ENCODE data around the gene MIPOL1.

Gene MIPOL1

DNA sequence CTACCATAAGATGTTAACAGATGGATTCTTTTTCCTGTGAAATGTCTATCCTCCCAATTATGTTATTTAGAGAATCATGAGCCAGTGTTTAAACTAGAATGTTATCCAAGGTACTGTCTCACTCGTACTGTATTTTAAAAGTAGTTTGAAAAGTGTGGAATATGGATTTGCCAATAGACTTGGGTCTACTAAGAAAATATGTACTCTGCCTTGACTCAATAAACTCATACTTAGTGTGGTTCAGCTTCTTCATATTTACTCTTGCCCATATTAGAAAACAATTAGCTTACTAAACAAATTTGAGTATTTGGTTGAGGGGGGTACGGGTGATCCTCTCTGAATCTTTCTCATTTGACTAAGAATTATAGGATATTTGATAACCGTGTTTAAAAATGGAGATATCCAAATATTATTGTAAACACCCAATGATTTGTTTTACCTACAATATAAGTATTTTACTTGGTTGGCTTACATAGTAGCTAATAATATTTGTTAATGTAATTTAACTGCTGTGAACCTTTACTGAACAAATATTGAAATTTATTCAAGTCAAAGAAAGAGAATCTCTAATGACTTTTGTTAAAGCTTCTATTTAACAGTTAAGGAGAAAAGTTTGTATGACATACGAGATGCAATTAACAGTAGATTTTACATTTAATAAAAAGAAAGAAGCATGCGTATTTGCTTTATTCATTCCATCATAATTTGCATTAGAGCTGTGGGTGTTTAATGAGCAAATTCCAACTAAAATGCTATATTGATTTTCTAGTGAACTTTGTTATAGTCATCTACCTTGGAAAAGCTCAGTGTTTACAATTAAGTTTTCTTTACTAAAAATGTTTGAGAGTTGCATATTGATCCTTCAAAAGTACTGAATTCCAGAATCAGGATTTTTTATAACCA, 81.2 kb downstream of the MIPOL1 start:
- Histone ChIP-seq H3K36me3 (ENCODE audit: control insufficient read depth in 2 of 2, insufficient read depth in 1 of 2, low read length in 2 of 2) (no peaks in the 10 kb centered on the region; a peak in 2 of 3 replicates), H3K27ac (ENCODE audit: extremely low read depth, low read depth, low read length) (no peak overlapping the region), H3K4me1 (ENCODE audit: control insufficient read depth, insufficient read depth, low read length) (no peaks in the 10 kb centered on the region), H3K4me3 (ENCODE audit: low read depth, low read length) (no peak overlapping the region), H3K9me3 (ENCODE audit: control insufficient read depth, insufficient read depth, low read depth, low read length) (no peaks in the 10 kb centered on the region)
- POLR2A ChIA-PET, result no interaction called here
- TF ChIP-seq ZNF114 (tag by site-specific recombination; IDR thresholded peaks at IDR 0.05) (no peak), IKZF3 (tag by site-specific recombination; IDR thresholded peaks at IDR 0.05) (no peak), ZNF837 (tag by site-specific recombination; IDR thresholded peaks at IDR 0.05) (no peak)
- TF ChIP-seq, protein P1, sequence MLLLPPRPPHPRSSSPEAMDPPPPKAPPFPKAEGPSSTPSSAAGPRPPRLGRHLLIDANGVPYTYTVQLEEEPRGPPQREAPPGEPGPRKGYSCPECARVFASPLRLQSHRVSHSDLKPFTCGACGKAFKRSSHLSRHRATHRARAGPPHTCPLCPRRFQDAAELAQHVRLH (tag by site-specific recombination; IDR thresholded peaks at IDR 0.05), result no peak
- CTCF ChIA-PET, result no interaction called here

DNA sequence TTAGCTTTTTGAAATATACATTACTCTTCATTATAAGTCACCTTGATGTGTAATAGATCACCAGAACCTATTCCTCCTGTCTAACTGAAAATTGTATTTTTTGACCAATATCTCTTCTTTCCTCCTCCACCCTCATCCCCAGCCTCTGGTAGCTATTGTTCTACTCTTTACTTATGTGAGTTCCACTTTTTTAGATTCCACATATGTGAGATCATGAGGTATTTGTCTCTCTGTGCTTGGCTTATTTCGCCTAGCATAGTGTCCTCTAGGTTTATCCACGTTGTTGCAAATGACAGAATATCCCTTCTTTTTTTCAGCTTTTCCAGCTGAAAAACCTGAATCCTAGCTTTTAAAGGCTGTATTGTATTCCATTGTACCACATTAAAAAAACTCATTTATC, 82.1 kb downstream of the MIPOL1 start:
- H3K4me3 ChIP-seq (ENCODE audit: low read depth, low read length), result no peak overlapping the region
- H3K36me3 ChIP-seq (ENCODE audit: control insufficient read depth in 2 of 2, insufficient read depth in 1 of 2, low read length in 2 of 2), result no peaks in the 10 kb centered on the region; a peak in 2 of 3 replicates
- H3K4me1 ChIP-seq (ENCODE audit: control insufficient read depth, insufficient read depth, low read length), result no peaks in the 10 kb centered on the region
- H3K9me3 ChIP-seq (ENCODE audit: control insufficient read depth, insufficient read depth, low read depth, low read length), result no peaks in the 10 kb centered on the region
- TF ChIP-seq, protein P2, sequence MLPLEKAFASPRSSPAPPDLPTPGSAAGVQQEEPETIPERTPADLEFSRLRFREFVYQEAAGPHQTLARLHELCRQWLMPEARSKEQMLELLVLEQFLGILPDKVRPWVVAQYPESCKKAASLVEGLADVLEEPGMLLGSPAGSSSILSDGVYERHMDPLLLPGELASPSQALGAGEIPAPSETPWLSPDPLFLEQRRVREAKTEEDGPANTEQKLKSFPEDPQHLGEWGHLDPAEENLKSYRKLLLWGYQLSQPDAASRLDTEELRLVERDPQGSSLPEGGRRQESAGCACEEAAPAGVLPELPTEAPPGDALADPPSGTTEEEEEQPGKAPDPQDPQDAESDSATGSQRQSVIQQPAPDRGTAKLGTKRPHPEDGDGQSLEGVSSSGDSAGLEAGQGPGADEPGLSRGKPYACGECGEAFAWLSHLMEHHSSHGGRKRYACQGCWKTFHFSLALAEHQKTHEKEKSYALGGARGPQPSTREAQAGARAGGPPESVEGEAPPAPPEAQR (tag by site-specific recombination; IDR thresholded peaks at IDR 0.05), result no peak
- no peak for TF ChIP-seq ZNF202 (tag by site-specific recombination; IDR thresholded peaks at IDR 0.05; ENCODE audit: borderline replicate concordance)
- CTCF ChIA-PET, result interaction anchor here (0.6 kb wide), 1 partner anchor 1376 kb away, joined by 3 read pairs; no protein-coding TSS in a partner anchor
- POLR2A ChIA-PET, result no interaction called here
- no peak overlapping the region for H3K27ac ChIP-seq (ENCODE audit: extremely low read depth, low read depth, low read length)

DNA sequence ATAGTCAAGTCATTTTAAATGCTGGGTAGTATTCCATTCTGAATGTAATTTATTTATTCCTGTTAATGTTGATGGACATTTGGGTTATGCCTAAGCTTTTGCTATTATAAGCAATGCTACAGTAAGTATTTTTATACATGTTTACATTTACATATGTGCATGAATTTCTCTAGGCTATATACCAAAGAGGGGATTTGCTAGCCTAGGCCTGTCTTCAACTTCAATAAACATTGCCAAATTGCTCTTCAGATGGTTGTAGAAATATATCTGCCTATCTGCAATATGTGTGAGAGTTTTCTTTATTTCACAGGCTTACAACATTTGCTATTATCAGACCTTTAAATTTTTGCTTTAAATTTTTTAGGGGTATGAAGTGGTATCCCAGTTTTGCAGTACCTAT, 87.0 kb downstream of the MIPOL1 start:
- Histone ChIP-seq H3K9me3 (ENCODE audit: control insufficient read depth, insufficient read depth, low read depth, low read length) (no peaks in the 10 kb centered on the region), H3K4me1 (ENCODE audit: control insufficient read depth, insufficient read depth, low read length) (no peaks in the 10 kb centered on the region), H3K4me3 (ENCODE audit: low read depth, low read length) (no peak overlapping the region), H3K27ac (ENCODE audit: extremely low read depth, low read depth, low read length) (no peak overlapping the region), H3K36me3 (ENCODE audit: control insufficient read depth in 2 of 2, insufficient read depth in 1 of 2, low read length in 2 of 2) (peaks cover 4 to 9% of the 10 kb centered on the region in 2 experiments)
- ChIA-PET CTCF (no interaction called here), POLR2A (no interaction called here)
- TF ChIP-seq, protein P3, sequence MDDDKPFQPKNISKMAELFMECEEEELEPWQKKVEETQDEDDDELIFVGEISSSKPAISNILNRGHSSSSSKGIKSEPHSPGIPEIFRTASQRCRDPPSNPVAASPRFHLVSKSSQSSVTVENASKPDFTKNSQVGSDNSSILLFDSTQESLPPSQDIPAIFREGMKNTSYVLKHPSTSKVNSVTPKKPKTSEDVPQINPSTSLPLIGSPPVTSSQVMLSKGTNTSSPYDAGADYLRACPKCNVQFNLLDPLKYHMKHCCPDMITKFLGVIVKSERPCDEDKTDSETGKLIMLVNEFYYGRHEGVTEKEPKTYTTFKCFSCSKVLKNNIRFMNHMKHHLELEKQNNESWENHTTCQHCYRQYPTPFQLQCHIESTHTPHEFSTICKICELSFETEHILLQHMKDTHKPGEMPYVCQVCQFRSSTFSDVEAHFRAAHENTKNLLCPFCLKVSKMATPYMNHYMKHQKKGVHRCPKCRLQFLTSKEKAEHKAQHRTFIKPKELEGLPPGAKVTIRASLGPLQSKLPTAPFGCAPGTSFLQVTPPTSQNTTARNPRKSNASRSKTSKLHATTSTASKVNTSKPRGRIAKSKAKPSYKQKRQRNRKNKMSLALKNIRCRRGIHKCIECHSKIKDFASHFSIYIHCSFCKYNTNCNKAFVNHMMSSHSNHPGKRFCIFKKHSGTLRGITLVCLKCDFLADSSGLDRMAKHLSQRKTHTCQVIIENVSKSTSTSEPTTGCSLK (tag by site-specific recombination; IDR thresholded peaks at IDR 0.05), result no peak
- TF ChIP-seq SP2 (tag by site-specific recombination; IDR thresholded peaks at IDR 0.05) (no peak), ZNF660 (tag by site-specific recombination; IDR thresholded peaks at IDR 0.05) (no peak), ZNF433 (tag by site-specific recombination; IDR thresholded peaks at IDR 0.05; ENCODE audit: low read depth) (no peak), ZNF623 (tag by site-specific recombination; IDR thresholded peaks at IDR 0.05) (no peak), FEZF1 (tag by site-specific recombination; IDR thresholded peaks at IDR 0.05) (no peak), ZNF701 (tag by site-specific recombination; IDR thresholded peaks at IDR 0.05) (no peak), KLF7 (tag by site-specific recombination; IDR thresholded peaks at IDR 0.05; ENCODE audit: borderline replicate concordance) (no peak), ZNF626 (tag by site-specific recombination; IDR thresholded peaks at IDR 0.05) (no peak), ZNF558 (tag by site-specific recombination; IDR thresholded peaks at IDR 0.05) (no peak), ZEB2 (tag by site-specific recombination; IDR thresholded peaks at IDR 0.05) (no peak)
- TF ChIP-seq, protein P4, sequence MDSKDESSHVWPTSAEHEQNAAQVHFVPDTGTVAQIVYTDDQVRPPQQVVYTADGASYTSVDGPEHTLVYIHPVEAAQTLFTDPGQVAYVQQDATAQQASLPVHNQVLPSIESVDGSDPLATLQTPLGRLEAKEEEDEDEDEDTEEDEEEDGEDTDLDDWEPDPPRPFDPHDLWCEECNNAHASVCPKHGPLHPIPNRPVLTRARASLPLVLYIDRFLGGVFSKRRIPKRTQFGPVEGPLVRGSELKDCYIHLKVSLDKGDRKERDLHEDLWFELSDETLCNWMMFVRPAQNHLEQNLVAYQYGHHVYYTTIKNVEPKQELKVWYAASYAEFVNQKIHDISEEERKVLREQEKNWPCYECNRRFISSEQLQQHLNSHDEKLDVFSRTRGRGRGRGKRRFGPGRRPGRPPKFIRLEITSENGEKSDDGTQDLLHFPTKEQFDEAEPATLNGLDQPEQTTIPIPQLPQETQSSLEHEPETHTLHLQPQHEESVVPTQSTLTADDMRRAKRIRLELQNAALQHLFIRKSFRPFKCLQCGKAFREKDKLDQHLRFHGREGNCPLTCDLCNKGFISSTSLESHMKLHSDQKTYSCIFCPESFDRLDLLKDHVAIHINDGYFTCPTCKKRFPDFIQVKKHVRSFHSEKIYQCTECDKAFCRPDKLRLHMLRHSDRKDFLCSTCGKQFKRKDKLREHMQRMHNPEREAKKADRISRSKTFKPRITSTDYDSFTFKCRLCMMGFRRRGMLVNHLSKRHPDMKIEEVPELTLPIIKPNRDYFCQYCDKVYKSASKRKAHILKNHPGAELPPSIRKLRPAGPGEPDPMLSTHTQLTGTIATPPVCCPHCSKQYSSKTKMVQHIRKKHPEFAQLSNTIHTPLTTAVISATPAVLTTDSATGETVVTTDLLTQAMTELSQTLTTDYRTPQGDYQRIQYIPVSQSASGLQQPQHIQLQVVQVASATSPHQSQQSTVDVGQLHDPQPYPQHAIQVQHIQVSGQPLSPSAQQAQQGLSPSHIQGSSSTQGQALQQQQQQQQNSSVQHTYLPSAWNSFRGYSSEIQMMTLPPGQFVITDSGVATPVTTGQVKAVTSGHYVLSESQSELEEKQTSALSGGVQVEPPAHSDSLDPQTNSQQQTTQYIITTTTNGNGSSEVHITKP (tag by site-specific recombination; IDR thresholded peaks at IDR 0.05), result no peak
- TF ChIP-seq, protein P5, sequence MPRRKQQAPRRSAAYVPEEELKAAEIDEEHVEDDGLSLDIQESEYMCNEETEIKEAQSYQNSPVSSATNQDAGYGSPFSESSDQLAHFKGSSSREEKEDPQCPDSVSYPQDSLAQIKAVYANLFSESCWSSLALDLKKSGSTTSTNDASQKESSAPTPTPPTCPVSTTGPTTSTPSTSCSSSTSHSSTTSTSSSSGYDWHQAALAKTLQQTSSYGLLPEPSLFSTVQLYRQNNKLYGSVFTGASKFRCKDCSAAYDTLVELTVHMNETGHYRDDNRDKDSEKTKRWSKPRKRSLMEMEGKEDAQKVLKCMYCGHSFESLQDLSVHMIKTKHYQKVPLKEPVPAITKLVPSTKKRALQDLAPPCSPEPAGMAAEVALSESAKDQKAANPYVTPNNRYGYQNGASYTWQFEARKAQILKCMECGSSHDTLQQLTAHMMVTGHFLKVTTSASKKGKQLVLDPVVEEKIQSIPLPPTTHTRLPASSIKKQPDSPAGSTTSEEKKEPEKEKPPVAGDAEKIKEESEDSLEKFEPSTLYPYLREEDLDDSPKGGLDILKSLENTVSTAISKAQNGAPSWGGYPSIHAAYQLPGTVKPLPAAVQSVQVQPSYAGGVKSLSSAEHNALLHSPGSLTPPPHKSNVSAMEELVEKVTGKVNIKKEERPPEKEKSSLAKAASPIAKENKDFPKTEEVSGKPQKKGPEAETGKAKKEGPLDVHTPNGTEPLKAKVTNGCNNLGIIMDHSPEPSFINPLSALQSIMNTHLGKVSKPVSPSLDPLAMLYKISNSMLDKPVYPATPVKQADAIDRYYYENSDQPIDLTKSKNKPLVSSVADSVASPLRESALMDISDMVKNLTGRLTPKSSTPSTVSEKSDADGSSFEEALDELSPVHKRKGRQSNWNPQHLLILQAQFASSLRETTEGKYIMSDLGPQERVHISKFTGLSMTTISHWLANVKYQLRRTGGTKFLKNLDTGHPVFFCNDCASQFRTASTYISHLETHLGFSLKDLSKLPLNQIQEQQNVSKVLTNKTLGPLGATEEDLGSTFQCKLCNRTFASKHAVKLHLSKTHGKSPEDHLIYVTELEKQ (tag by site-specific recombination; IDR thresholded peaks at IDR 0.05; ENCODE audit: borderline replicate concordance), result no peak
